HCT116 (cell line): ENCODE data around the gene SRRT. TPM values are rescaled to one million over a fixed set of nuclear protein-coding genes. Genes with fewer than 3 reads are reported as not detected.

Source experiments
- ATAC-seq: fragments of 200-7000 bp; cut with Tn5 transposase; 2 replicates; pipeline ENCODE4 v1.9.1; 2020; ENCODE audit warnings: mild to moderate bottlenecking, moderate library complexity
- BruUV-seq: library from RNA; stranded (reverse); fragments of 400-500 nt; replicated peaks from 2 replicates; lab custom pipeline; 2021; lab: Mats Ljungman, UMichigan
- CTCF ChIA-PET: fragments of 300-600 bp; sonication (Branson Sonifier 250); formaldehyde crosslinking; loops from one replicate; lab custom pipeline; 2021; ENCODE audit warnings: antibody characterized with exemption; lab: Charles Lee
- POLR2A ChIA-PET: fragments of 300-600, 350-600 bp; sonication (Branson Sonifier 250); formaldehyde crosslinking; loops from one replicate; lab custom pipeline; 2021; ENCODE audit warnings: antibody characterized with exemption; lab: Charles Lee
- RAD21 ChIA-PET, 2 experiments: fragments of 300-600 bp; sonication (Branson Sonifier 250); formaldehyde crosslinking; loops; one replicate each; lab custom pipeline; 2023; ENCODE audit warnings: low total read pairs in 2 of 2; ENCODE audit not compliant: uncharacterized antibody in 2 of 2, unreplicated experiment in 2 of 2, low non-redundant PET in 1 of 2; lab: Charles Lee
- DNase-seq: peaks from one replicate; pipeline ENCODE4 v3.0.0-alpha.2; 2010; ENCODE audit warnings: low read depth, low spot score
- H2AFZ ChIP-seq: fragments of 200-600 bp; shearing (Covaris generic), sonication (generic); 2 replicates; pipeline ENCODE4 v1.6.1; 2017; ENCODE audit warnings: low read depth, mixed run types, mixed read lengths, antibody characterized with exemption, low read length; ENCODE audit not compliant: poor library complexity, severe bottlenecking
- H3K27ac ChIP-seq: 2 replicates; pipeline ENCODE4 v1.5.1; 2012; ENCODE audit warnings: low read depth, low read length
- H3K27me3 ChIP-seq: fragments of 200-600 bp; sonication (generic); 2 replicates; pipeline ENCODE4 v1.6.1; 2016; ENCODE audit warnings: mixed run types, low read length, mixed read lengths; ENCODE audit not compliant: insufficient read depth
- H3K36me3 ChIP-seq, 2 experiments: fragments of 200-500 bp in 1 of 2; fragments of 200-600 bp in 1 of 2; sonication (Bioruptor generic) in 1 of 2; sonication (generic) in 1 of 2; 2 replicates each; pipeline versions ENCODE4 v1.5.1 to v1.6.1; 2014 to 2016; ENCODE audit warnings: low read length in 2 of 2, inconsistent platforms in 1 of 2, mixed read lengths in 1 of 2, mixed run types in 1 of 2; ENCODE audit not compliant: insufficient read depth in 2 of 2, control insufficient read depth in 1 of 2
- H3K4me1 ChIP-seq, 2 experiments: fragments of 200-600 bp in 1 of 2; sonication (generic) in 1 of 2; 2 replicates each; pipeline versions ENCODE4 v1.5.1 to v1.6.1; 2012 to 2017; ENCODE audit warnings: low read length in 2 of 2, inconsistent platforms in 1 of 2, mild to moderate bottlenecking in 1 of 2, mixed read lengths in 1 of 2, mixed run types in 1 of 2, moderate library complexity in 1 of 2; ENCODE audit not compliant: insufficient read depth in 2 of 2, control insufficient read depth in 1 of 2
- H3K4me2 ChIP-seq: fragments of 200-600 bp; sonication (generic); 2 replicates; pipeline ENCODE4 v1.6.1; 2017; ENCODE audit warnings: mixed run types, low read length, mixed read lengths
- H3K4me3 ChIP-seq, 2 experiments: fragments of 200-600 bp in 1 of 2; sonication (generic) in 1 of 2; replicated peaks in 1 of 2; 2 replicates each; pipeline ENCODE4 v1.5.1; 2011 to 2016; ENCODE audit warnings: low read length in 2 of 2, control low read depth in 1 of 2, low read depth in 1 of 2, mild to moderate bottlenecking in 1 of 2, mixed read lengths in 1 of 2, mixed run types in 1 of 2
- H3K79me2 ChIP-seq: fragments of 200-600 bp; sonication (generic); 2 replicates; pipeline ENCODE4 v1.6.1; 2017; ENCODE audit warnings: mild to moderate bottlenecking, mixed run types, low read length, moderate library complexity, mixed read lengths; ENCODE audit not compliant: insufficient read depth
- H3K9ac ChIP-seq: fragments of 200-600 bp; sonication (generic); 2 replicates; pipeline ENCODE4 v1.6.1; 2016; ENCODE audit warnings: low read length, mixed read lengths
- H3K9me2 ChIP-seq: fragments of 200-600 bp; sonication (generic), shearing (Covaris generic); 2 replicates; pipeline ENCODE4 v1.6.1; 2017; ENCODE audit warnings: mixed run types, mild to moderate bottlenecking, moderate library complexity; ENCODE audit not compliant: insufficient read depth
- H3K9me3 ChIP-seq, 2 experiments: fragments of 200-500 bp in 1 of 2; fragments of 200-600 bp in 1 of 2; sonication (Bioruptor generic) in 1 of 2; sonication (generic) in 1 of 2; 2 replicates each; pipeline ENCODE4 v1.6.1; 2014 to 2017; ENCODE audit warnings: low read length in 2 of 2, mixed read lengths in 2 of 2, inconsistent platforms in 1 of 2, low read depth in 1 of 2, mild to moderate bottlenecking in 1 of 2, mixed run types in 1 of 2, moderate library complexity in 1 of 2; ENCODE audit not compliant: control insufficient read depth in 1 of 2, insufficient read depth in 1 of 2
- H4K20me1 ChIP-seq: fragments of 200-600 bp; sonication (generic), shearing (Covaris generic); 2 replicates; pipeline ENCODE4 v1.6.1; 2017; ENCODE audit warnings: mixed run types, mild to moderate bottlenecking, moderate library complexity; ENCODE audit not compliant: insufficient read depth
- JUND ChIP-seq: IDR thresholded peaks from 2 replicates; pipeline ENCODE4 v1.6.1; 2012
- SRF ChIP-seq: IDR thresholded peaks from 2 replicates; pipeline ENCODE4 v1.6.1; 2012; ENCODE audit warnings: low read depth
- TCF7L2 ChIP-seq: IDR thresholded peaks from 2 replicates; pipeline ENCODE4 v1.7.0; 2011; ENCODE audit warnings: borderline replicate concordance, inconsistent platforms; ENCODE audit not compliant: insufficient read depth, insufficient read length; ENCODE audit errors: extremely low read depth
- ZBTB33 ChIP-seq: IDR thresholded peaks from 2 replicates; pipeline ENCODE4 v1.6.1; 2011; ENCODE audit warnings: mild to moderate bottlenecking, low read length, moderate library complexity; ENCODE audit not compliant: insufficient replicate concordance; ENCODE audit errors: extremely low read depth
- intact Hi-C: fragments of 100-400 bp; cut with micrococcal nuclease; formaldehyde crosslinking; loops from 2 replicates; pipeline ENCODE4 v1.10.0; 2022
- total RNA-seq: library from RNA; stranded (reverse); gene quantifications from one replicate; pipeline ENCODE4 v1.2.1, GENCODE V29; 2021; ENCODE audit not compliant: unreplicated experiment

SRRT gene
- total RNA-seq, 1 experiment from 2014 or later, result 252 TPM

GRCh38 chr7:100886936-100887515, 12.1 kb downstream of the SRRT start:
- peaks cover 63% of the 10 kb centered on the region for H3K79me2 ChIP-seq
- peak overlapping the region; percentile 36 for H3K27ac ChIP-seq
- H3K4me1 ChIP-seq, result peaks cover 8 to 45% of the 10 kb centered on the region in 2 experiments
- no peak for DNase-seq
- H3K9me3 ChIP-seq, result no peaks in the 10 kb centered on the region
- H3K36me3 ChIP-seq, result peaks cover 44 to 68% of the 10 kb centered on the region in 2 experiments
- no TSS peak for BruUV-seq
- no peaks in the 10 kb centered on the region for H4K20me1 ChIP-seq
- no peak overlapping the region for H3K4me2 ChIP-seq
- no peak overlapping the region for H2AFZ ChIP-seq
- TF ChIP-seq SRF, result no peak
- no peak for TF ChIP-seq TCF7L2
- no peak for TF ChIP-seq JUND
- TF ChIP-seq ZBTB33, result no peak
- POLR2A ChIA-PET, result no interaction called here
- H3K9me2 ChIP-seq, result no peaks in the 10 kb centered on the region
- ATAC-seq, result no peak
- RAD21 ChIA-PET, result no interaction called here
- H3K4me3 ChIP-seq, result no peak overlapping the region
- CTCF ChIA-PET, result interaction anchor here (0.8 to 1.4 kb wide), 2 partner anchors 35 to 85 kb away, joined by 3 read pairs; partner anchors contain the start of gene SLC12A9
- H3K9ac ChIP-seq, result no peak overlapping the region
- no peaks in the 10 kb centered on the region for H3K27me3 ChIP-seq
- intact Hi-C loops, result no loop called here
